ENCODE results near the gene DLX2. TPM values are rescaled to one million over a fixed set of nuclear protein-coding genes. Genes with fewer than 3 reads are reported as not detected.
"Not testable (repeated sequence)": the region's sequence is repeated elsewhere in the genome, so short reads cannot be mapped to it uniquely, and the experiment has no call there.

DLX2 gene
- total and polyA plus RNA-seq, 2 of the 13 experiments (the other 11 are each of a cell fraction or from before 2014, with no cell fraction given) = 0.07 to 0.15 TPM

DNA sequence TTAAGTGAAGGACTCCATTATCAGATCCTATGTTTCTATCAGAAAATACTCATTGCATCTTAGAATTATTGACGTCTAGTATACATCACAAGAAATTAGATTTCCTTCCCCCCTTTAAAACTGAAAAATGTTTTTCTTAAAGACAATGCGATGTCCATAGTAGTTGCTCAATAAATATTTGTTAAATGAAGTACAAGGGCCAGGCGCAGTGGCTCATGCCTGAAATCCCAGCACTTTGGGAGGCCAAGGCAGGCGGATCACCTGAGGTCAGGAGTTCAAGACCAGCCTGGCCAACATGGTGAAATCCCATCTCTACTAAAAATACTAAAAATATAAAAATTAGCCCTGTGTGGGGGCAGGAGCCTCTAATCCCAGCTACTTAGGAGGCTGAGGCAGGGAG is 34.8 kb downstream of the DLX2 start:
- H3K36me3 ChIP-seq (replicated peaks in 1 of 2; ENCODE audit: control insufficient read depth in 1 of 2, insufficient read depth in 2 of 2, low read length in 2 of 2); POLR2A ChIA-PET; intact Hi-C loops (cut with micrococcal nuclease; ENCODE audit: unreplicated experiment); H3K9ac ChIP-seq (ENCODE audit: insufficient read depth, low read depth, low read length); H3K79me2 ChIP-seq (ENCODE audit: insufficient read depth, low read length); H2AFZ ChIP-seq (ENCODE audit: low read length); H3K4me2 ChIP-seq (ENCODE audit: low read depth, low read length); in situ Hi-C loops (cut with HindIII; ENCODE audit: extremely low pct_ligation_motif_present, low pct_unique_long_range_greater_than_20kb); BruUV-seq (replicated peaks); H4K20me1 ChIP-seq (ENCODE audit: insufficient read depth, low read length); H3K27me3 ChIP-seq (ENCODE audit: control insufficient read depth in 1 of 2, insufficient read depth in 2 of 2, low read length in 2 of 2); H3K4me3 ChIP-seq (replicated peaks in 1 of 3; ENCODE audit: insufficient read depth in 1 of 3, low read depth in 2 of 3, low read length in 3 of 3); H3K27ac ChIP-seq (ENCODE audit: extremely low read length, insufficient read depth, low read length); FAIRE-seq; CTCF ChIA-PET (ENCODE audit: low intra/inter-chr PET ratio, low total read pairs); DNase-seq (ENCODE audit: low spot score); ATAC-seq; H3K9me3 ChIP-seq (ENCODE audit: low read length): not testable (repeated sequence)
- WGBS (ENCODE audit: low lambda C conversion rate) = 95% methylated on average over 4 of the region's 4 CpGs
- peaks cover 15% of the 10 kb centered on the region for H3K4me1 ChIP-seq (ENCODE audit: insufficient read depth, low read length)

DNA sequence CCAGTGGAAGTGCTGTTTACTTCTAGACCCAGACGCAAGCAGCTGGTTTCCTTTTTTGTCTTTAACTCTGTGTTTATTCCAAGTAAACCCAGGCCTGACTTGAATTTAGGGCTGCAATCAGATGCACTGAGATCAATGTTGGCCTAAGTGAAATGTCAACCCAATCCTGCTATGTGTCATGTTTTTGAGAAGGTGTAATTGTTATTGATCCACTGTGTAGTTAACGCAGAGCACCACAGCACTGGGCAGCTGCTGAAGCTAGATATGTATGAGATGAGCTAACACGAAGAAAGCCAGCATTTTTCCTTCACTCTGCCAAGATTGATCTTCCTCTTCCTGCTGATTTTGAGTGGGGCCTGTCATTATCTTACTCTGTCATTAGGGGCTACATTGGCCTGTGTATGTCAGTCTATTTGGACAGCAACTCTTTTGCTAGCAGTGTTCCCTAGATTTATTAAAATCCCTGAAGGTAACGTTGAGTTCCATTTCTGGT is 36.3 kb downstream of the DLX2 start:
- Histone ChIP-seq H3K4me1 (ENCODE audit: insufficient read depth, low read length) (peaks cover 5% of the 10 kb centered on the region; the same call in 1 of the 2 replicates), H3K36me3 (replicated peaks in 1 of 2; ENCODE audit: control insufficient read depth in 1 of 2, insufficient read depth in 2 of 2, low read length in 2 of 2) (peaks cover 3 to 5% of the 10 kb centered on the region in 2 experiments; a peak in 4 of 5 replicates), H2AFZ (ENCODE audit: low read length) (no peak overlapping the region), H3K27ac (ENCODE audit: extremely low read length, insufficient read depth, low read length) (no peak overlapping the region), H3K4me2 (ENCODE audit: low read depth, low read length) (no peak overlapping the region), H3K4me3 (replicated peaks in 1 of 3; ENCODE audit: insufficient read depth in 1 of 3, low read depth in 2 of 3, low read length in 3 of 3) (no peak overlapping the region), H3K9me3 (ENCODE audit: low read length) (no peaks in the 10 kb centered on the region), H3K27me3 (ENCODE audit: control insufficient read depth in 1 of 2, insufficient read depth in 2 of 2, low read length in 2 of 2) (no peaks in the 10 kb centered on the region), H4K20me1 (ENCODE audit: insufficient read depth, low read length) (no peaks in the 10 kb centered on the region), H3K79me2 (ENCODE audit: insufficient read depth, low read length) (no peaks in the 10 kb centered on the region), H3K9ac (ENCODE audit: insufficient read depth, low read depth, low read length) (no peak overlapping the region)
- POLR2A ChIA-PET = no interaction called here
- 88% methylated on average over 4 of the region's 4 CpGs for WGBS (ENCODE audit: low lambda C conversion rate)
- no peak for DNase-seq (ENCODE audit: low spot score)
- in situ Hi-C loops (cut with HindIII; ENCODE audit: extremely low pct_ligation_motif_present, low pct_unique_long_range_greater_than_20kb) = no loop called here
- ATAC-seq = no peak
- intact Hi-C loops (cut with micrococcal nuclease; ENCODE audit: unreplicated experiment) = no loop called here
- FAIRE-seq = no peak
- CTCF ChIA-PET (ENCODE audit: low intra/inter-chr PET ratio, low total read pairs) = no interaction called here
- TF ChIP-seq YY1 (IDR thresholded peaks at IDR 0.05; ENCODE audit: insufficient read depth, insufficient replicate concordance, low read depth, low read length) (no peak), HOXA5 (CRISPR knock-in tag; IDR thresholded peaks at IDR 0.05) (no peak), ZNF616 (CRISPR knock-in tag; IDR thresholded peaks at IDR 0.05; ENCODE audit: low read depth) (no peak), PHF21A (CRISPR knock-in tag; IDR thresholded peaks at IDR 0.05) (no peak), SIX4 (CRISPR knock-in tag; IDR thresholded peaks at IDR 0.05) (no peak), ZNF766 (CRISPR knock-in tag; IDR thresholded peaks at IDR 0.05; ENCODE audit: borderline replicate concordance) (no peak), TAF15 (IDR thresholded peaks at IDR 0.05; ENCODE audit: low read depth, low read length, poor library complexity, severe bottlenecking) (no peak), MAFK (conservative IDR thresholded peaks at IDR 0.05 in 1 of 2, IDR thresholded peaks at IDR 0.05 in 1 of 2; ENCODE audit: low read length in 2 of 2) (no peak), ZSCAN9 (CRISPR knock-in tag; IDR thresholded peaks at IDR 0.05; ENCODE audit: borderline replicate concordance) (no peak), ZBTB38 (CRISPR knock-in tag; IDR thresholded peaks at IDR 0.05) (no peak), ZNF557 (CRISPR knock-in tag; IDR thresholded peaks at IDR 0.05) (no peak), POLR2AphosphoS2 (IDR thresholded peaks at IDR 0.05; ENCODE audit: low read depth, low read length) (no peak), ZNF790 (CRISPR knock-in tag; IDR thresholded peaks at IDR 0.05; ENCODE audit: borderline replicate concordance) (no peak), TCF7 (IDR thresholded peaks at IDR 0.05; ENCODE audit: low read depth) (no peak), NFE2L2 (IDR thresholded peaks at IDR 0.05; ENCODE audit: low read length) (no peak), ZNF879 (CRISPR knock-in tag; IDR thresholded peaks at IDR 0.05) (no peak), ARNTL (CRISPR knock-in tag; IDR thresholded peaks at IDR 0.05) (no peak), ZNF83 (CRISPR knock-in tag; IDR thresholded peaks at IDR 0.05; ENCODE audit: borderline replicate concordance) (no peak), ZSCAN30 (CRISPR knock-in tag; IDR thresholded peaks at IDR 0.05) (no peak)
- TF ChIP-seq, protein P1, sequence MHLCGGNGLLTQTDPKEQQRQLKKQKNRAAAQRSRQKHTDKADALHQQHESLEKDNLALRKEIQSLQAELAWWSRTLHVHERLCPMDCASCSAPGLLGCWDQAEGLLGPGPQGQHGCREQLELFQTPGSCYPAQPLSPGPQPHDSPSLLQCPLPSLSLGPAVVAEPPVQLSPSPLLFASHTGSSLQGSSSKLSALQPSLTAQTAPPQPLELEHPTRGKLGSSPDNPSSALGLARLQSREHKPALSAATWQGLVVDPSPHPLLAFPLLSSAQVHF (CRISPR knock-in tag; IDR thresholded peaks at IDR 0.05) = no peak
- no TSS peak for BruUV-seq (replicated peaks)
